ENCODE measurements around the gene KIAA2012. TPM values are rescaled to one million over a fixed set of nuclear protein-coding genes. Genes with fewer than 3 reads are reported as not detected.
A peak's percentile ranks its signal among the peaks of the same experiment; 100 is the strongest.

Gene KIAA2012
- polyA plus RNA-seq, 3 donors: not detected

DNA sequence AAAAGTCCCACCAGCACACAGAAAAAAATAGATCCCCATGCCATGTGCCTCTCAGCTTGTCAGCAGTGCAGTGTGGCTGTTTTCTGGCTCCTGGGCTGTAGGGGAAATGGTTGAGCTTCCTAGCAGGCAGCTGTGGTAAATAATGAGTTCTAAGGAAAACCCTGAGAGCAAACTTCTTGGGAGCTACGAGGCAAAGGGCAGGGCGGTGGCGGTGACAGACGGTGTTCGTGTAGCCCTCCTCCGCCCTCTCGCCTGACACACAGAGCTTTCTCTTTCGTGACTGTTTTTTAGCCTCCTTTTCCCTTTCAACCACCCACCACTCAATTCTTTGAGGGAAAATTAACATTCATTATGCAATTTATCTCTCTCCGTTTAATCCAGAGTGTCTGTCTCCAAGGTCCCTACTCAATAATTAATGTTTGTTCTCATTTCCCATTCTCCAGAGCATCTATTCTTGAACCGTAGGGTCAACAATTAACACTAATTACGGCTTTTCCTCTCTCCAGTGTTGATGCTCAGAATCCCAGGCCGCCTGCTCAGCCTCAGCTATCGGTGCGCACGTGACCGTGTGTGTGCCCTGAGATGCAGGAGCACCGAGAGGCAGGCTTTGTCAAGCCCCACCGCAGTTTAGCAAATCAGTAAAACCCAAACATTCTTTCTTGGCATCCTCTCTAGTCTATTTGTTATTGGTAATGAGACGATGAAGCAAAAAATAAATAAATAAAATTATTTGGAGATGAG lies 50.1 kb downstream of the KIAA2012 start:
- H3K4me3 Mint-ChIP-seq: no peak overlapping the region
- no peaks in the 10 kb centered on the region for H3K27me3 ChIP-seq (ENCODE audit: control insufficient read depth in 2 of 2, insufficient read depth in 2 of 2, low read length in 2 of 2)
- peaks cover 0 to 5% (median 1%) of the 10 kb centered on the region in 3 donors for H3K27me3 Mint-ChIP-seq (ENCODE audit: low read depth in 3 of 3)
- H3K4me1 Mint-ChIP-seq: peaks cover 13% of the 10 kb centered on the region
- TF ChIP-seq CTCF (IDR thresholded peaks at IDR 0.05): no peak
- 79% methylated on average over 16 of the region's 19 CpGs for WGBS (ENCODE audit: insufficient coverage)
- H3K4me3 ChIP-seq (replicated peaks in 1 of 3; ENCODE audit: low read depth in 2 of 3, low read length in 3 of 3): no peak overlapping the region
- no peak overlapping the region for H3K4me2 ChIP-seq (replicated peaks; ENCODE audit: extremely low read depth, low read length, poor library complexity, severe bottlenecking)
- DNase-seq: no peak
- peak overlapping the region in 2 of 7 donors; percentile 22 to 72 for H3K27ac Mint-ChIP-seq
- H3K79me2 ChIP-seq (ENCODE audit: insufficient read depth, low read length): no peaks in the 10 kb centered on the region
- H4K20me1 ChIP-seq (ENCODE audit: insufficient read depth, low read length): no peaks in the 10 kb centered on the region
- peaks cover 0 to 11% (median 8%) of the 10 kb centered on the region in 7 donors for H3K9me3 Mint-ChIP-seq
- no peak overlapping the region for H2AFZ ChIP-seq (ENCODE audit: insufficient read depth, low read depth, low read length, poor library complexity, severe bottlenecking)
- intact Hi-C loops (cut with micrococcal nuclease): no loop called here
- H3K36me3 Mint-ChIP-seq: peaks cover 0 to 4% of the 10 kb centered on the region in 2 donors
- no peaks in the 10 kb centered on the region for H3K36me3 ChIP-seq (replicated peaks in 1 of 2; ENCODE audit: control insufficient read depth in 1 of 2, insufficient read depth in 2 of 2, low read length in 2 of 2)
- H3K4me1 ChIP-seq (ENCODE audit: control insufficient read depth in 1 of 2, insufficient read depth in 2 of 2, low read length in 2 of 2): peaks cover 11 to 16% of the 10 kb centered on the region in 2 donors
- H3K9ac ChIP-seq (ENCODE audit: insufficient read depth, low read length, poor library complexity, severe bottlenecking): no peak overlapping the region
- no peak overlapping the region for H3K27ac ChIP-seq (ENCODE audit: low read depth in 1 of 2, low read length in 2 of 2)
- peaks cover 0 to 14% of the 10 kb centered on the region in 2 donors for H3K9me3 ChIP-seq (replicated peaks in 1 of 2; ENCODE audit: control insufficient read depth in 1 of 2, insufficient read depth in 1 of 2, low read length in 2 of 2)

- H3K27me3 Mint-ChIP-seq (ENCODE audit: low read depth in 3 of 3): peaks cover 0 to 5% (median 1%) of the 10 kb centered on the region in 3 donors
- H3K9me3 ChIP-seq (replicated peaks in 1 of 2; ENCODE audit: control insufficient read depth in 1 of 2, insufficient read depth in 1 of 2, low read length in 2 of 2): peaks cover 0 to 14% of the 10 kb centered on the region in 2 donors
- H3K9me3 Mint-ChIP-seq: peaks cover 0 to 11% (median 8%) of the 10 kb centered on the region in 7 donors
- no peak for TF ChIP-seq CTCF (IDR thresholded peaks at IDR 0.05)
- peaks cover 0 to 4% of the 10 kb centered on the region in 2 donors for H3K36me3 Mint-ChIP-seq
- H3K4me2 ChIP-seq (replicated peaks; ENCODE audit: extremely low read depth, low read length, poor library complexity, severe bottlenecking): no peak overlapping the region
- H3K27ac ChIP-seq (ENCODE audit: low read depth in 1 of 2, low read length in 2 of 2): no peak overlapping the region
- peaks cover 13% of the 10 kb centered on the region for H3K4me1 Mint-ChIP-seq
- H3K4me1 ChIP-seq (ENCODE audit: control insufficient read depth in 1 of 2, insufficient read depth in 2 of 2, low read length in 2 of 2): peaks cover 11 to 16% of the 10 kb centered on the region in 2 donors
- H3K4me3 ChIP-seq (replicated peaks in 1 of 3; ENCODE audit: low read depth in 2 of 3, low read length in 3 of 3): no peak overlapping the region
- H3K27me3 ChIP-seq (ENCODE audit: control insufficient read depth in 2 of 2, insufficient read depth in 2 of 2, low read length in 2 of 2): no peaks in the 10 kb centered on the region
- 100% methylated on average over 2 of the region's 2 CpGs for WGBS (ENCODE audit: insufficient coverage)
- H3K79me2 ChIP-seq (ENCODE audit: insufficient read depth, low read length): no peaks in the 10 kb centered on the region
- DNase-seq: no peak
- H3K36me3 ChIP-seq (replicated peaks in 1 of 2; ENCODE audit: control insufficient read depth in 1 of 2, insufficient read depth in 2 of 2, low read length in 2 of 2): no peaks in the 10 kb centered on the region
- H2AFZ ChIP-seq (ENCODE audit: insufficient read depth, low read depth, low read length, poor library complexity, severe bottlenecking): no peak overlapping the region
- intact Hi-C loops (cut with micrococcal nuclease): no loop called here
- H3K27ac Mint-ChIP-seq: no peak overlapping the region
- H4K20me1 ChIP-seq (ENCODE audit: insufficient read depth, low read length): no peaks in the 10 kb centered on the region
- no peak overlapping the region for H3K9ac ChIP-seq (ENCODE audit: insufficient read depth, low read length, poor library complexity, severe bottlenecking)
- no peak overlapping the region for H3K4me3 Mint-ChIP-seq
Observed at GRCh38 chr2:202124286-202124685, 51.2 kb downstream of the KIAA2012 start.

Measured in CD14-positive monocyte (primary cell).